GM21529 (cell line): ENCODE measurements around the gene THSD4.

Experiments
- ATAC-seq: cut with Tn5 transposase; IDR thresholded peaks from one replicate; pipeline ENCODE4 v1.9.1; 2021; ENCODE audit not compliant: unreplicated experiment

The THSD4 gene

DNA sequence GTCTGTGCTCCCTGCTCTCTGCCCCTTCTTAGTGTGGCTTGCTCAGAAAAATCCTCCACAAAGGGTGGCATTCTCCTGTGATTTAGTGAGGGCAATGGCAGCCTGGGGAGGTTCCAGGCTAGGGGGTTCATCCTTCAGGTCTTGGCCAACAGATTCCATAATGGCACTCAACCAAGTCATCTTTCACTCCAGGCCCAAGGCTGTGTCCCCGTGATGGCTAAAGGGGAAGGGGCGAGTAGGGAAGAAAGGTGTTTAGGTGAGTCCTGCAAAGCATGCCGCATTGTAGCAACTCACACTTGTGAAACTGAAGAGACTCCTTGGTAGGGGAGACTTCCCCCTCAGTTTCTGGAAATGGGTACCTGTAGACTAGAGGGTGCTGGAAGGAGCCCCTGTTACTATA is 105.6 kb downstream of the THSD4 start:
- no peak for ATAC-seq

DNA sequence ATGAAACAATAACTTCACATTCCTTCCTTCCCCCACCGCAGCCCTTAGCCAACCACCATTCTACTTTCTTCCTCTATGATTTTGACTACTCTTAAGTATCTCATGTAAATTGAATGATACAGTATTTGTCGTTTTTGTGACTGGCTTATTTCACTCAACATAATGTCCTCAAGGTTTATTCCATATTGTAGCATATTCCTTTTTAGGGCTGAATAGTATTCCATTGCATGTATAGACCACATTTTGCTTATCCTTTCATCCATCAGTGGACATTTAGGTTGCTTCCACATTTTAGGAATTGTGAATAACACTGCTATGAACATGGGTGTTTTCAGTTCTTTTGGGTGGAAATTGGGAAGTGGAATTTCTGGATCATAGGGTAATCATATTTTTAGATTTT is 106.1 kb downstream of the THSD4 start:
- ATAC-seq: no peak

DNA sequence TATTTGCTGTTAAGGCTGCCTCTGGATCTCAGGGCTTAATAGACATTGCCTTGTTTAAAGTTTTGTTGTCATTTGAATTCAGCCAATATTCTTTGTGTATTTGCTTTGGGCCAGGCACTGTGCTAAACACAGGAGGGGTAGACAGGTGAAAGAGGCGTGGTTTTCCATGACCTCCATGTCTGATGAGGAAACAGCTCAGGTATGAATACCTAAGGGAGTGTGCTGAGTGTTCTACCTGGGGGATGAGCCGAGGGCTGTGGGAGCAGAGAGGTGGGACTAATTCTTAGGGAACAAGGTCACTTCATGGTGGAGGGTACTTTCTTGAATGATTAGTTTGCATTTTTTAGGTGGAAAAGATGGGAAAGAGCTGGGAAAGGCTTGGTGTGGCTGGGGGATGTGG is 108.2 kb downstream of the THSD4 start:
- no peak for ATAC-seq

DNA sequence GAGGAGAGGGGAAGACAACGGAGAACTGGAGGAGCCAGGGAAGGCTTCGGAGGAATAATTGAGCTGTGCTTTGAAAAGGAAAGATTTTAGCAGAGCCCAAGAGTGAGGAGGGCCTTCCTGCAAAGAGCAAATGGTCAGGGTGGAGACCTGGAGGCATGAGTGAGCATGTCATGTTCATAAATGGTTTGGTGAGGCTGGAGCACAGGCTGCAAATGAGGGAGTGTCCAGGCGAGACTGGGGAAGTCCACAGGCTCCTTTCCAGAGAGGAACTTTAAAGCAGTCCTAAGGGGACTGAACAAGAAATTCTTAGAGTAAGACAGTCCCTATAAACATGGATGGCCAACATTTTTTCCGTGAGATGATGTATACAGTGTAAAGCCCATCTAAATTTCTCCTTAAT is 108.8 kb downstream of the THSD4 start:
- ATAC-seq: no peak

DNA sequence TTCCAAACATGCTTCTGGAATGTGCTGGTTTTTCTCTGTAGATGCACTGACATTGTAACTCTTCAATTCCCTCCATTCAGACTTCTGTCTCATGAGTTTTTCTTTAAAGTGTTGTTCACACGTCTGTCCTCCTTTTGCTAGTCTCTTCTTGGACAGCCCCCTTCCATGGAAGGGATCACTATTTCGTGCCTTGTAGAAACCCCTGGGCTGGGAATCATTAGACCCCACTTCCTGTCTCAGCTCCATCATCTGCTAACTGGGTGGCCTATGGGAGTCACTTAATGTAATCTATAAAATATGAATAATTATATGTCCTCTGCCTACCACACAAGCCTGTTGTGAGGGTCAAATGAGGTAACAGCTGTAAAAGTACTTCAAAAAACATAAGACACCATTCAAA is 110.6 kb downstream of the THSD4 start:
- ATAC-seq: no peak

DNA sequence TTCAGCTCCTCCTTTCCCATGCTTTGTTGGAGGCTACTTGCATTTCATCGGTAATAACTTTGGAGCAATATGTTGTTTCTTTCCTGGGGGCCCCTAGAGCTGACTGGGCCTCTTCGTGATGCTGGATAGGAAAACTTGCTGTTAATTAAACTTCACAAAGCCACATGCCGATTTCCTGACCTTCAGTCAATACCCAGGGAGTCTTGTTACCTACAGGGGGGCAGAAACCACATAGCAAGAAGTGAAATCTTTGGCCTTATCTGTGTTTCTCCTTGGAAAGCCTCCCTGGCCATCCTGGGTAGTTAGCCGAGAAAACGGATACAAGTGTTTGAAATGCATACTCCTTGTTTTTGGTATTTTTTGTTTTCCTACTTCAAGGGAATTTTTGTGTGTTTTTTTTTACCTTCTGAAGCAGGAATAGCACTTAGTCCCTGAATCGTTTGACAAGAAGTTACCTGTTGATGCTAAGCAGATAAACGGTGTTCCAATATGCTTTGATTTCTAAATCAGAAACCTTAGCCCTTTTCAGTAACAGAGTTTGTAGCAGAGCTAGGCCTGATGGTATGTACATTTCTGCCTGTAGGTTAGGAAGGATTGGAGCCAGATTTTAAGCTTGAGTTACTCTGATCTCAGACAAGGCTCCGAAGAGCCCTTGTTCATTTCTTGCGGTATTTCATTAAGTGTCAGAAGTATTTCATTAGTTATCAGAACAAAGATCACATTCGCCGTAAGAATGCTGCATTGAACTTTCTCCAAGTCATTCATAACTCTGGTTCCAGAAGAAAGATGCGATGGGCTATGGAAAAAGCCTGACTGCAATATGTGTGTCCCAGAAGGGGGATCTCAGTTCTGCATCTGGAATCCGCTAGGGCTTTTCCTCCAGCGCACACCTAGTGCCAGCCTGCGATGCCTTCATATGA is 111.5 kb downstream of the THSD4 start:
- no peak for ATAC-seq

DNA sequence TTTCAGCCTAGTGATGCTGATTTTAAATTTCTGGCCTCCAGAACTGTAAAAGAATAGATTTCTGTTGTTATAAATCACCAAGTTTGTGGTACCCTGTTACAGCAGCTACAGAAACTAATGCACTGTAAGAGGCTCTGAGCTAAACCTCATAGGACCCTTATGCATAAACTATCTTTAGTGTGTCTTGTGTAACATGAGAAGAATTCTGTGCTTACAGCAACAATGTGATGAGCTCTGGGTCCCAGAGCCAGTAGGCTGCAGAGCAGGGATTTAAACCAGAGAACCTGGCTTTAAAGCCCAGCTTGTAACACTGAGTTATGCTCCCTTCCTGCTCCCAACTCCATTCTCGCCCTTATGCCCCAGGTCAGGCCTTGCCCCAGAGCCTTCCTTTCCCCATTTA is 113.1 kb downstream of the THSD4 start:
- no peak for ATAC-seq

DNA sequence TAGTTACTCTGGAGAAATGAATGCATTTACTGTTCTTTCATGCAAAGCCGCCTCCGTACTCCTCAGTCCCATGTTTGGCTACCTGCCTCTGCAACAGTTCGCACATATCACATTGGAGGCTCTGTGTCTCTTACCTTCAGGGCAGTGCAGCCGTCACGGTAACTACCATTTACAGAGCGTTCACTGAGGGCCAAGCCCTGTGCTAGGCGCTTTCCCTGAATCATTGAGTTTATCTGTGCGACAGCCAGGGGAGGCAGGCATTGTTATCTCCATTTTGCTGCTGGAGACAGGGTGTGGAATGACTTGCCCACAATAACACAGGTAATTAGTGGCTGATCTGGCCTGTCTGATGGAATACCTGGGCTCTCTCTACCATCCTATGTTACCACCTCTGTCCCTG is 115.0 kb downstream of the THSD4 start:
- ATAC-seq: no peak

DNA sequence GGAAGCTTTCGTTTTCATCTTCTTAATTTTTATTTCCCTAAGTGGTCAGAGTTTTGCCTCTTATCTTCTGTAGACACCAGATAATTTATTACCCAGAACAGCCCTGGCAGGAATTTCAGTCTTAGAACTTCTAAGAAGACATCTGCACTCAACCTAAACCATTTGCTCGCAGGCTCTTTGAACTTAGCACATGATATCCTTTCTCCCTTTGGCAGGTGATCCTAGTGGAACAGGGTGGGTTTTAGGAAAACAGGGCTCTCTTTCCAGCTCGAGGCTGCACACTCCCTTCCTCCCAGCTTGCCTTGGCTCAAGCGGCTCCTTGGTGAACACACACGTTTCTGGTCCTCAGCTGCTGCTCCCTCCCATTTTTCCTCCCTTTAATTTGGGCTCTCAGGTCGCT is 116.5 kb downstream of the THSD4 start:
- ATAC-seq: no peak

DNA sequence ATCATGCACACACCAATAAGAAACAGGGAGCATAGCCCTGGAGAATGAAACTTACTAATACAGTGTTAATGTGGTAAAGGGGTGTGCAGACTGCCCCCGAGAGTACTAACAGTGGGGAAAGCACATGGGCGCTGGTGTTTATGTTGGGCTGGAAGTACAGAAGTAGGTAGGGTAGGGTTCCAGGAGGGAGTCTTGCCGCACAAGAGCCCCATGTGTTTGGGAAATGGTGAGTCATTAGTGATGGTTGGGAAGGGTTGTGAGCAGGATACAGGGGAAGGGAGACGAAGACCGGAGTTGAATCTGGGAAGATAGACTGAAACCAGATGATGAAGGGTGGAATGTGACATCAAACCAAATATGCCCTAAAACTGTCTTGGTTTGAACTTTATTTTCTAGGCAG is 117.1 kb downstream of the THSD4 start:
- ATAC-seq: no peak

DNA sequence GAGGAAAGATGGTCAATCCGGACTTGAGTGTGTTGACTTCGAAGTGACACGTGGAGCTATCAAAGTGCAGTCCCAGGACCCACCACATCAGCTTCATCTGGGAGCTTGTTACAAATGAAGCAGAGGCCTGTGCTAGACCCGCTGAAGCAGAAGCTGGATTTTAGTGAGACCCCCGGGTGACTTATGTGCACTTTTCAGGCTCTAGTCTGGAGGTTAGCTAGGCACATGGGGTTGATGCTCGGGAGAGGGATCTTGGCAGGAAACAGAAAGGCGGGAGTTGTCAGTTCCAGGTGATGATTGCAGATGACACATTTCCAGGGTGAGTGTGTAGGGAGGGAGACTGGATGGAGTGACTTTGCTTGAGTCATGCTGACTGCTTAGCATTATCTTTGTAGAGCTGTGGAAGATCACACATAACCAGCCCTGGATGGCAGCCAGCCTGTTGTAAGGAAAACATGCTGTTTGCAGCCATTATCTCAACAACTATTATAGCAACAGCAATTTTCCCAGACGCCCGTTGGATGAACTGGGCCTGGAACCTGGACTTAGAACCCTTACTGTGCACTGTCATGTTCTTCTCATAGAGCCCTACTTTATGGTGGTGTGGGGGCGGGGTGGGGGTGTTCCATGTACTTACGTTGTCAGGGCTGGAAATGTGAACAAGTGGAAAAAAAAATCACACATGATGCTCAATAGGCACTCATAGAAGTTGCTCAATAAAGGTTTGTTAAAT is 122.4 kb downstream of the THSD4 start:
- no peak for ATAC-seq

DNA sequence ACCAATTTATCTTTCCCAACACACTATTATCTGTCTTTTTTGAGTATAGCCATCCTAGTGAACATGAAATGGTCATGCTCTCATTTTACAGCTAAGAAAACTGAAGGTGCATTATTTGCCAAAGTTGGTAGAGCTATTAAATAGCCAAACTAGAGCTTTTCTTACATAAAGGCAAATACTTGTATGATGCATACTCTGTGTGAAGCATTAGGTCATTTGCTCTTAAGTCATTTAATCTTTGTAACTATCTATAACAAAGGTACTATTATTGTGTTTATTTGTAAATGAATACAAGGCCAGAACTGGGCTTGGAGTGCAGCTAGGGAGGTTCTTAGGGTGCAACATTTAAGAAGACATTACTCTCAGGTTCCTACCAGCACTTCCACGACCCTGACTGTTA is 123.7 kb downstream of the THSD4 start:
- ATAC-seq: no peak

DNA sequence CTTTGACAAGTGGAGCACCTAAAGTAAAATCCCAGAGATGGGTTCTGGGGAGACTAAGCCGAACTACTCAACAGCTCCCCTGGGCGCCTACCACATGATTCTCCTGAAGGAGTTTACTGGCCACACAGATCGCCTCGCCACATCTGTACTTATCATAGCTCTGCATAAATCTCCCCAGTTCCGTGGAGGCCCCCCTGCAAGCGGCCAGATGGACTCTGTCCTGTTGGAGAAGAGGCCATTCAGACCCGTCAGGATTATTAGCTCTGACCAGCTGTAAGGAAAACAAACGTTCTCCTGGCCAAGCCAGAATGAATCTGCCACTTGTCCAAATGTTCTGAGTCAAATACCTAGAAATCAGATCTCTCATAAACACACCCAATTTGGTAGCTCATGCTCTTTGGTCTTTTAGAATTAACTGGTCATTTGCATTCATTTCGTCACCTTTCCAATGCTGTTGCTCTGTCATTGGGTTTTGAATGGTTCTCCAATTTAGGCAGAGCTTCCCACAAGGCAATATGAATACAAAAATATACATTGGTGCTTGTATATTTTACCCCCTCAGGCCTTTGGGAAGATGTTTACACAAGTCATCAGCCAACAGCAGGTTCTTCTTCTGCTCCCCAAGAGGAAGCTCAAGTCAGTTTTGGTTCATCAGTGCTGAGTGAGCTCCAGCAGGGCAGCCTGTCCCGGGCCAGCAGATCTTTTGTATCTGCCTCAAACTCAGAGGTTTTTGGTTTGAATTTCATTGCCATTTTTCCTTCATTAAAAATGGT is 124.5 kb downstream of the THSD4 start:
- no peak for ATAC-seq

DNA sequence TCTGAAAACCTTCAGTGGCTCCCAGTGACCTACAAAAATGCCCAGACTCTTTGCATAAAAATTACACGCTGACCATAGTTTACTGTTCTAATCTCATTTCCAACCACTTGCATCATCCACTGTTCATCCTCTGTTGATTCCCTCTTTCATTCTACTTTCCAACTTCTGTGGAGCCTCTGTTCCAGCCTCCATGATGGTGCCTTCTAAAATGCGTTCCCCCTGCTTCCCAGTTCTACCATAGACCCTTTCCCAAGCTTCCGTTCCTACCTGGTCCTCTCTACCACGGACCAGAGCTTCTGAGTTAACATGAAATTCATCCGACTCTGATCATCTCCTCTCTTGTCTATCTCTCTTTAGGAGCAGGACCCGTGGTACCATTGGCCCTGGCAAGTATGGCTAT is 127.0 kb downstream of the THSD4 start:
- ATAC-seq: no peak

DNA sequence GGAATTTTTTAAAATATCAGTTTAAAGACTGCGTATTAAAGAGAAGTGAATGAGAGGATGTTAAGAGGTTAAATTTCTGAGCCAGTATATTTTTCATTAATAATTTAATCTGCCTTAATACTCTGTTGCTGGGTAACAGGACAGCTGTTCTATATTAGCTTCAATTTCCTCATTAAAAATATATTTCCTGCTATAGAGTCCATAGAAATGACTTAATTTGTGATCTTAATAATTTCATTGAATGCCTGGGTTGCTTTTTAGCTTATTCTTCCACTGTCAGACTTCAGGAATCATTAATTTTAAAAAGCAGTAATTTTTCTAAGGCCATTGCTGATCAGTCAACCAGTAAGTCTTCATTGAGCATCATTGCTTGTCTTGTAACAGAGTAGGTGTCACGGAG is 129.0 kb downstream of the THSD4 start:
- ATAC-seq: no peak

DNA sequence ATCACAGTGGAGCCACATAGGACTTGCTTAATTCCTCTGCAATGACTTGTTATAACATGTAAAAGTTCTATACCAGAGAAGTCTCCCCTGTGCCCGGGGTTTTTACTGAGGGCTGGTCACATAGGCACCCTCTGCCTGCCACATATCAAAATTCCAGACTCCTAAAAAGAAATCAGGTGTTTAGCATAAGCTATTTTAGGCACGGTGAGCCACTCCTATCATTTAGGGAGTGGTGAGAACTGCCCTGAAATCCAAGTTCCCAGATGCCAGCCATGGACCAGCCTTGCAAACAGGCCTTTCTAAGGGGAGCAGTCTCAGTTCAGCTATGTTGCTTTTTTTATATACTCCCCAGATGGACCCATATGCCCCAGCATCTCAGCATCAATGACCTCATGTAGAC is 130.3 kb downstream of the THSD4 start:
- no peak for ATAC-seq

DNA sequence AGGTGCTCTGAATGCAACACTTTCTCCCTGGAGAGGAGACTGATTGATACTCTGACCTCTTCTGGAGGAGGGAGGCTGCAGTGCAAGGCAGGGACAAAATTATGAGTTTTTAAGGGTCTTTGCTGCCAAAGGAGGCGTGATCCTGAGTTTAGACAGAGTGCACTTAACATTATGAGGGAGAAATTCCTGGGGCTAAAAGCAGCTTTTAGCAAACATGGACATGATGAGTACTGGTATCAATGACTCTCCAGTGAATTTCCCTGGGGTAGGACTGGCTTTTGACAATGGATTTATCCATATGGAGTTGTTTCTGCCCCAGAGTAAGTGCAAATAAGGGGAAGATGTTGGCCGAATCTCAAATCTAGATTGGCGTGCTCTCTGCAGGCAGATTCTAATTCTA is 133.1 kb downstream of the THSD4 start:
- no peak for ATAC-seq

DNA sequence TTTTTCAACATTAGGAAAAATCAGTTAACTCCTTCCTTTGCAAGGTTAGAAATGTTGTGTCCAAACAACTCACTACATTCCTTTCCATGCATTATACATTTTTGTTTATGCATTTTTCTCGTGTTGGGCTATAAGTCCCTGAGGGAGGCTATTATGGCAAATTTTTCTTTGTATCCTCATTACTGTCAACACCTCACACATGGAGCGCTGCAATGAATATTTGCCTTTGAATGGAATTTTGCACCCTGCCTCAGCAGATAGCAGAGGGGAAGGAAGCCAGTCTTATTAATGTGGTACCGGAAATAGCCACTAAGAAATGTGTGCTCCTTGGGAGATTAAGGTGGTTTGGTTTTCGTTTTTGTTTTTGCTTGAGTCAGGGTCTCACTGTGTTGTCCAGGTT is 134.7 kb downstream of the THSD4 start:
- no peak for ATAC-seq

DNA sequence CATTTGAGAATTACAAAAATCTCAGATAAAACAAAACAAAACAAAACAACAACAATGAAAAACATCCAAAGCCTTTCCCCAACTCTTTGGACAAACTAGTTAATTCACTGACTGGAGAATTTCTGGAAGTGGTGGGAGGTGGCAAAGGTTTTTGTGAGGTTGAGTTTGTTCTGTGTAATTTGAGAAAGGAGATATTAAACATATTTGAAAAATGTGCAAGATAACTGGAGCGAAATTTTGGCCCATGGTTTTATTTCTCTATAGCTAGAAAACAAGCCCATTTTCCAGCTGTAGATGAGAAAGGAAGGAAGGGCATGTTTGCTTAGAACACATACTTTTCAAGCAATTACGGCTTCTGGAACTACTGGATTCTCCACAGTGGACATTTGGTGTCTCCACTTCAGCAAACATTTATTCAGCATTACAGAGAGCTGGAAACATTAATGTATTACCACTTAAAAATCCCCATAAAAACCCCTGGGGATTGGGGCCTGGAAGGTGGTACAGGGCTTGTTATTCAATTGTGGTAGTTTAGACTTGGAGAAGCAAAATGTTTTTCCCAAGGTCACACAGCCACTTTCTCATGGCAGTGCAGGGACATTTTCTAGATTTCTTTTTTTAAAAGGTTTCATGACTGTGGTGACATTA is 135.8 kb downstream of the THSD4 start:
- ATAC-seq: no peak

DNA sequence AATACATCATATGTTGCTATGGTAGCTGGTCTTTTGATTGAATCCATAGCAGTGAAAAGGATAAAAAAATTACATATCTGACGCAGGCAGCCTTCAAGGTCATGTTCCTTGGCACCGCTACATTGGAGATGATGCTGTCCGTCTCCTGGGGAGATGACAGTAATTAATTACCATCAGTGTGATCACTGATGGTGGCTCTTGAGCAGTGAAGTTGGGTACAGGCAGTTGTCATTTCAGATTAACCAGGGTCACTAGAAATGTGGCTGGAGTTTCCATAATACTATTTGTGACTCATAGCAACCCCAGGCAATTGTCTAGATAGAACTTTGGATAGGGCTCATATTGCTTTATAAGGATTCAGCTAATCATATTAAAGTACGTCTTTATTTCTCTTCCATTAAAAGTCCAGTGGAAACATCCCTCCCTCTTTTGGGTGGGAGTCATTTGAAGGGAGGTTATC is 136.3 kb downstream of the THSD4 start:
- no peak for ATAC-seq
